ENCODE results near the gene LRRC4C.

LRRC4C gene

GRCh38 chr11:40139536-40139935, 1319.9 kb downstream of the LRRC4C start:
- DNase-seq, result no peak

GRCh38 chr11:40139066-40139465, 1320.4 kb downstream of the LRRC4C start:
- DNase-seq, result no peak

- DNase-seq, result no peak
These were observed 1324.5 kb downstream of the LRRC4C start for GRCh38 chr11:40134820-40135570.

GRCh38 chr11:40133498-40133897, 1326.0 kb downstream of the LRRC4C start:
- DNase-seq, result no peak

- no peak for DNase-seq
These were observed 1326.5 kb downstream of the LRRC4C start for GRCh38 chr11:40132912-40133311.

- no peak for DNase-seq
These were observed 1329.0 kb downstream of the LRRC4C start for GRCh38 chr11:40130427-40130826.

GRCh38 chr11:40129266-40129665, 1330.2 kb downstream of the LRRC4C start:
- no peak for DNase-seq

- DNase-seq, result no peak
These were observed 1334.4 kb downstream of the LRRC4C start for GRCh38 chr11:40125054-40125453.

- DNase-seq, result no peak
These were observed 1339.8 kb downstream of the LRRC4C start for GRCh38 chr11:40119661-40120060.

- no peak for DNase-seq
These were observed 1340.7 kb downstream of the LRRC4C start for GRCh38 chr11:40118780-40119179.

GRCh38 chr11:40118026-40118425, 1341.4 kb downstream of the LRRC4C start:
- no peak for DNase-seq

GRCh38 chr11:40104941-40105550, 1354.4 kb downstream of the LRRC4C start:
- DNase-seq, result no peak

GRCh38 chr11:40100781-40101180, 1358.7 kb downstream of the LRRC4C start:
- DNase-seq, result no peak

- no peak for DNase-seq
These were observed 1359.3 kb downstream of the LRRC4C start for GRCh38 chr11:40100162-40100553.

- DNase-seq, result no peak
These were observed 1359.9 kb downstream of the LRRC4C start for GRCh38 chr11:40099426-40100161.

- no peak for DNase-seq
These were observed 1364.0 kb downstream of the LRRC4C start for GRCh38 chr11:40095446-40095845.

- DNase-seq, result no peak
These were observed 1364.5 kb downstream of the LRRC4C start for GRCh38 chr11:40094954-40095353.

- DNase-seq, result no peak
These were observed 1379.0 kb downstream of the LRRC4C start for GRCh38 chr11:40080434-40080833.
